Measurements from ENCODE around the gene RAB7A.
A peak's percentile ranks its signal among the peaks of the same experiment; 100 is the strongest.
"Not testable (repeated sequence)": the region's sequence is repeated elsewhere in the genome, so short reads cannot be mapped to it uniquely, and the experiment has no call there.

Gene RAB7A

GRCh38 chr3:128749561-128749960, 23.6 kb downstream of the RAB7A start:
- DNase-seq (ENCODE audit: low read depth in 4 of 4, low spot score in 1 of 4), result not testable (repeated sequence)

- no peak for DNase-seq (ENCODE audit: low read depth in 4 of 4, low spot score in 1 of 4)
Observed at GRCh38 chr3:128753715-128754114, 27.7 kb downstream of the RAB7A start.

- no peak for DNase-seq (ENCODE audit: low read depth in 4 of 4, low spot score in 1 of 4)
Observed at GRCh38 chr3:128760042-128760441, 34.1 kb downstream of the RAB7A start.

DNA sequence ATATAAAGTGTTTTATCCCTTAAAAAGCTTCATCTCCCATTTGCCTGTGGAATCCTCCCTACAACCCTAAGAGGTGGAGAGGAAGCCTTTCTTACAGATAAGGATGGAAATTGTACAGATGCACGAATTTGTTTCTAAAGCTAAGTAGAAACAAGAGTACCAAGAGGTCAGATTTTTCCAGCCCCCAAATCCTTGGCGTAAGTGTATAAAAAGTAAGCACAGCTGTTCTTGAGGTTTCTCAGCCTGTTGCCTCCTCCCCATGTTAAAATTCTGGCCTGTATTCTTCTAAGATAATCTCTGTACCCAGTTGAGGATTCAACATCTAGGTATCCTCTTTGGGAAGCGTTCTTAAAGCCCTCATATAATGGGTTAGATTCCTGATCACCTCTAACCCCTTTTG, 34.9 kb downstream of the RAB7A start:
- DNase-seq (ENCODE audit: low read depth in 4 of 4, low spot score in 1 of 4), result no peak

GRCh38 chr3:128761392-128761791, 35.4 kb downstream of the RAB7A start:
- no peak for DNase-seq (ENCODE audit: low read depth in 4 of 4, low spot score in 1 of 4)

DNA sequence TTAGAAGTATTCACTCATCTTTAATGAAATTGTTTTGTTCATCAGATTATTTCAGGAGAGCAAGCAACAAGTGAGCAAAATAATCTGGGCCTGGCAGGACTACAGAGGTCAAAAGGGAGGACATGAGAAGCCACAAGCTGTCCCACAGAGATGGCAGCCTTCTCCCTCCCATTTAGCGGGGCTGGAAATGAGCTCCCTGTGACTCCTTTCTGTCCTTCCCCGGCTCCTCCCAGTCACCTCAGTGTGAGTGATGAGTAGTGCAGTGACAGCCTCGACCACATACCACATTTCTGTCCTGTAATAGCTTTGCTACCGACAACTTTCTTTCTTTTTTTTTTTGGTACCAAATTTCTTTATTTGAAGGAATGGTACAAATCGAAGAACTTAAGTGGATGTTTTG, 38.0 kb downstream of the RAB7A start:
- no peak for DNase-seq (ENCODE audit: low read depth in 4 of 4, low spot score in 1 of 4)

- no peak for DNase-seq (ENCODE audit: low read depth in 4 of 4, low spot score in 1 of 4)
Observed at GRCh38 chr3:128764863-128765262, 38.9 kb downstream of the RAB7A start.

DNA sequence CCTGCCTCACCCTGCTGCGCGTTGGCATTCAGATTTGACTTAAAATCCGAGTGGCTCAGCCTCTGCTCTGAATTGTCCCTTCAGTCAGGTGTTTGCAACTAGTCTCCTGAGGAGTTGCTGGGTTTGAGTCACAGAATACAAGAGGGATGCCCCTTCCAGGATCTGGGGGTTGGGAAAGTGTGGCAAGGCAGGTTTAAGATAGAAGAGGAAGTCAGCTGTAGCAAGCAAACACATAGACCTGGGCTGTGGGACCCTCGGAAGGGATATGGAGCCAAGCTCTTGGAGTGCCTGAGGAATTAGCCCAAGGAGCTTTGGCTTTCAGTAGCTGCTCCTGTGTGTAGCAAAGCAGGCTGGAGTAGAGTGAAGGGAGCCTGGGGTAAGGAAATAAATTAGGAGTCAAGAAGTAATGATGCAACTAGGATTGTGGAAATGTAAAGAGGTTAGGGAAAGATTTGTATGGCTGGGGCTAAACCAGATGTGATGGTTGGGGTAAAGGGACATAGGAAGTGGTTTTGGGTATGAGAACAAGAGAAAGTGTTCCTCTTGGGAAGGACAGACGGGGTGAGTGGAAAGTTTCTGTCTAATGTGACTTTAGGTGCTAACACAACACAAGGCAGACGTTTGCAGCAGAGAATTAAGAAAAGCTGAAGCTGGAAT, 41.2 kb downstream of the RAB7A start:
- no peak for DNase-seq (ENCODE audit: low read depth in 4 of 4, low spot score in 1 of 4)

DNA sequence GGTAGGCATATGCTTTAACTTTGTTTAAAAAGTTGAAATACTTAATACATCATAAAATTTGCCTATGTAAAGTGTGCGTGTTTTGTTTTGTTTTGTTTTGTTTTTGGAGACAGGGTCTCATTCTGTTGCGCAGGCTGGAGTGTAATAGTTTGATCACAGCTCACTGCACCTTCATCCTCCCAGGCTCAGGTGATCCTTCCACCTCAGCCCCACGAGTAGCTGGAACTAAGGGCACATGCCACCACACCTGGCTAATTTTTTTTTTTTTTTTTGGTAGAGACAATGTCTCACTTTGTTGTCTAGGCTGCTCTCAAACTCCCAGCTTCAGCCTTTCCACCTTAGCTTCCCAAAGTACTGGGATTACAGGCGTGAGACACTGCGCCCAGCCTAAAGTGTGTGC, 42.5 kb downstream of the RAB7A start:
- no peak for DNase-seq (ENCODE audit: low read depth in 4 of 4, low spot score in 1 of 4)

GRCh38 chr3:128770387-128770786, 44.4 kb downstream of the RAB7A start:
- no peak for DNase-seq (ENCODE audit: low read depth in 4 of 4, low spot score in 1 of 4)

- DNase-seq (ENCODE audit: low read depth in 4 of 4, low spot score in 1 of 4), result not testable (repeated sequence)
Observed at GRCh38 chr3:128773189-128773588, 47.2 kb downstream of the RAB7A start.

GRCh38 chr3:128773592-128773991, 47.6 kb downstream of the RAB7A start:
- DNase-seq (ENCODE audit: low read depth in 4 of 4, low spot score in 1 of 4), result not testable (repeated sequence)

- DNase-seq (ENCODE audit: low read depth in 4 of 4, low spot score in 1 of 4), result no peak
Observed at GRCh38 chr3:128775241-128775640, 49.3 kb downstream of the RAB7A start.

DNA sequence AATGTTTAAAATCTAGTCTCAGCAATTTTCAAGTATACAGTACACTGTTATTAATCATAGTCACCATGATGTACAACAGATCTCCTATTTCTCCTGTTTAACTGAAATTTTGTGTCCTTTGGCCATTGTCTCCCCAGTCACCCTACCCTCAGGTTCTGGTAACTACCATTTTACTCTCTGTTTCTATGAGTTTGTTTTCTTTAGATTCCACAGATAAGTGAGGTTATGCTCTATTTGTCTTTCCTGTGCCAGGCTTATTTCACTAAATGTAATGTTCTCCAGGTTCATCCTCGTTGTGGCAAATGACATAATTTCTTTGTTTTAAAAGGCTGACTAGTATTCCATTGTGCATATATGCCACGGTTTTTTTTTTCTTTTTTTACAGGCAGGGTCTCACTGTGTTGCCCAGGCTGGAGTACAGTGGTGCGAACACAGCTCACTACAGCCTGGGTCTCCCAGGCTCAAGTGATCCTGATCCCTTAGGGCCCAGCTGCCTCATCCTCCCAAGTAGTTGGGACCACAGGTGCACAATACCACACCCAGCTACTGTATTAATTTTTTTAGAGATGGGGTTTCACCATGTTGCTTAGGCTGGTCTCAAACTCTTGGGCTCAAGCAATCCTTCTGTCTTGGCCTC, 50.0 kb downstream of the RAB7A start:
- no peak for DNase-seq (ENCODE audit: low read depth in 4 of 4, low spot score in 1 of 4)

DNA sequence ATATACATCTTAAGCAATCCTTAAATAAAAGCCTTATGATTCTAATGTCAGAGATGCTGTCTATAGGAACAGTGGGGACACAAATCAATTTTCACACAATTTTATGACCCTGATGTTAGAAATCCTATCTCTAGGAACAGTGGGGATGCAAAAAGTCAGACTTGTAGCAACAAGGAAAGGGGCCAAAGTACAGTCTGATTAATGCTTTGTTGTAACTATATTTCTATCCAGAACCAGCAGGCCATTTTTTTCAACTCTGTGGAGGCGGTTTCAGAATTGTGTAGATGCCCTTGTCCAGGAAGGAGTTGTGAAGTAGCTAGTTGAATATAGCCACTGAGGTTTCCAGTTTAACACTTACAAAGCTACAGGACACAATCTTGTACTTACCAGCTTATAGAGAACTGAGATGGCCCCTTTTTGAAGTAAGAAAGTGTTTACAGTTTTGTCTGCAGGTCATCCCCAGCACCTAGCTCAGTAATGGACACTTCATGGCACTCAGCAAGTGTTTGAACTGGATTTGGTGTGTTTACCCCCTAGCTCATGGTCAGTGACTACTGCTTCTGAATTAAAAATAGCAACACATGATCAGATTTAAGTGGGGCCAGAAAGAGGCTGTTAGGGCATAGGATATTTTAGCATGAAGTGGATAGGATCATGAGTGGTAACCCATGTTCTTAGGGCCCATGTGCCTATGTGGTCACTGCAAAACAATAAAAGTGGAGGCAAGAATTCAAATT, 54.3 kb downstream of the RAB7A start:
- DNase-seq (ENCODE audit: low read depth in 4 of 4, low spot score in 1 of 4), result no peak

DNA sequence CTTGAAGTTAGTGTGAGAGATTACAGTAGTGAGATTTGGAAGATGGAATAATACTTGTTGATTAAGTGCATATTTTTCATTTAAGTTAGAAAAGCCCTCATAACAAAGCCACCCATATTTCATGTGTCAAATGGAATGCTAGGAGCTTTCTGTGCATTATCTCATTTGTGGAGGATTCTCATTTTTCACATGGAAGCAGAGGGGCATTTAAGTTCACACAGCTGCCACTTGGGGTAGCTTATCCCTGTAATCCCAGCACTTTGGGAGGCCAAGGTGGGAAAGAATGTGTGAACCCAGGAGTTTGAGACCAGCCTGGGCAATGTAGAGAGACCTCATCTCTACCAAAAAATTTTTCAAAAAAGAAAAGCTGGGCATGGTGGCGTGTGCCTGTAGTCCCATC, 55.2 kb downstream of the RAB7A start:
- DNase-seq (ENCODE audit: low read depth in 4 of 4, low spot score in 1 of 4), result no peak

DNA sequence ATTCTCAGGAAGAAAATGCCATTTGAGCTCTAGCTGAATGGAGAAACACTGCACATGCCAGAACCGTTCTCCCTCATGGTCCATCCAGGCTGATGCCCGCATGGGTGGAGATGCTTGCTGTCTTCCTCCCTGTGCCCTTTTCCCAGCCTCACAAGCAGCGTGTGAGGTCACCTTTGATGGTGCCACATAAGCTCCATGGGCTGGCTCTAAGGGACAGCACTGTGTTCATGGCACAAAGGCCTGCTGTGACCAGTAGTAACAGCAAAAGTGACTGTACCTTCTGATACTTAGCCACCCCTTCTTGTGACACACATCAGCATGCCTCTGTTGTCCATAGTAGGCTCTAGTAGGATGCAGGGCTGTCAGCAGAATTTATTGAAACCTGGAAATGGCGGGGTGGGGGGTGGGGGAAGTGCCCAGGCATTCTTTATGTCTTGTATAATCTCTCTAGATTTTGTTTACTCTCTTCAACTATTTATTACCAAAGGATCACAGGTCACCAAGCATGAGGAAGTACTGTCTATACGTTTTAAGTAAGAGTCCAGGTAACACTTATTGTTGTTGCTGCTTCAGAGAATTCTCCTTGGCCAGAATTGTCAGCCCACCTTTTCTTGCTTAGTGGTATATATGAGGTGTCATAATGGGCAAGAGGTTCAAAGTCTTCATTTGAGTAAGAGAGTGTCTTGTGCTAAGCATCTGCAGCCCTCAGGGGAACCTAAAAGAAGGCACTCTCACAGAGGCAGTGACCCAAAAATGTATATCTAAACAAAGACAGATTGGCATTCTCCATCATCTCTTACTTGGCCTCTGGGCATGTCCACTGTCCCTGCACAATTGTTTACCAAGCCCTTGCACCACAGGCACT, 56.5 kb downstream of the RAB7A start:
- no peak for DNase-seq (ENCODE audit: low read depth in 4 of 4, low spot score in 1 of 4)

GRCh38 chr3:128783774-128784173, 57.8 kb downstream of the RAB7A start:
- DNase-seq (ENCODE audit: low read depth in 4 of 4, low spot score in 1 of 4), result no peak

DNA sequence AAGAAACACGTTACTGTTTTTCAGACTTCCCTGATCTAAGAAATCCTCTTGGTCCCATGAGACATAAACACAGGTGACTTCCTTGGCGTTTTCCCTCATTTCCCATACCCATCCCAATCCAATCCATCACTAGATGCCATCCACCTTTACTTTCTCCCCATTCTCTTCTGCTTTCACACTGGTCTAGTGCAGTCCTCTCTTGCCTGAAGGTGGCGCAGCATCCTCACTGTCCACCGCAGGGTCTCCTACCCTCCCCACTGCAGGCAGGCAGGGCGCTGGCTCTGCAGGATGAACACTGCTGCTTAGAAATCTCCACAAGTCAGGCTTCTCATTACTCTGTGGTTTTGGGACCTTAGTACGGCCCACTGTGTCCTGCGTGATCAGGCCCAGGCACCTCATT, 58.2 kb downstream of the RAB7A start:
- DNase-seq (ENCODE audit: low read depth in 4 of 4, low spot score in 1 of 4), result peak in 1 of 4 experiments; percentile 37

DNA sequence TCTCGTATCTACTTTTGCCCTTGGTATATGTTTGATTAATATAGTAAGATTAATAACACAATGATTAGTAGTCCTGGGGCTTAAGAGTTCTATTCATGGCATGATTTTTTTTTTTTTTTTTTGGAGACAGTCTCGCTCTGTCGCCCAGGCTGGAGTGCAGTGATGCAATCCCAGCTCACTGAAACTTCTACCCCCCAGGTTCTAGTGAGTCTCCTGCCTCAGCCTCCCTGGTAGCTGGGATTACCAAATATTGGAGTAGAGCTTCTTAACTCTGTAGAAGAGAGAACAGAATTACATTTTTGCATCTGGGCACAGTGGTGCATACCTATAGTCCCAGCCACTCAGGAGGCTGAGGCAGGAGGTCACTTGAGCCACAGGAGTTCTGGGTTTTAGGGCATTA, 58.9 kb downstream of the RAB7A start:
- no peak for DNase-seq (ENCODE audit: low read depth in 4 of 4, low spot score in 1 of 4)

DNA sequence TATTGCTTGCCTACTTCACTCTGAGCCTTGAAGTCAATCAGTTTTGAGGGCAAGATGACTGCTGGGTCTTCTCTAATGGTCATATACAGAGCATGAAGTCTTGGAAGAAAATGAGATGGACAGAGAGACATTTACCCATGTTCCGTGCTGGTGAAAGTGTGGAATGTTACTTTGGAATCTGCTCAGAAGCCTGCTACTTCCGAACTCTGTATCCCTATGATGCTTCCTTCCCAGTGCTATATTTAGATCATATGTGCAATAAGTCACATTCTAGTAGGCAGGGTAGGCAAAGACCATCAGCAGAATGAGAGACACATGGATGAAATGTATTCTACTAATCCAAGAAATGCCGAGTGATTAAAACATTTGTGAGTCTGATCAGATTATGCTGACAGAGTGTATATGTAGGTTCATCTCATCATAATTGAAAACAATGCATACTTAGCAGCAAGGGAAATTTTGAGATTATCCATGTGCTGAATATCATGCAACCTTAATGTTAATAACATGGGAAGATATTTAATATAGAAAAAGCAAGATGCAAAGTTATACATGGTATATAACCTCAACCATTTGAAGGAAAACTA, 60.5 kb downstream of the RAB7A start:
- no peak for DNase-seq (ENCODE audit: low read depth in 4 of 4, low spot score in 1 of 4)

Data from stimulated activated CD4-positive, alpha-beta T cell treated with anti-CD3 and anti-CD28 coated beads, Interleukin-1b, Interleukin-23, amount 100 ng/mL, for 24 hours (primary cell).